Activated B cell treated with CpG ODN at 0.5 μM for 24 hours (primary cell): ENCODE results near the gene RHOJ. TPM values are rescaled to one million over a fixed set of nuclear protein-coding genes. Genes with fewer than 3 reads are reported as not detected.

ENCODE experiments used
- ATAC-seq: fragments of 200-7000 bp; cut with Tn5 transposase; one replicate; pipeline ENCODE4 v1.10.0; 2021; ENCODE audit warnings: low read depth, mild to moderate bottlenecking, moderate library complexity
- CTCF ChIA-PET: fragments of 350-600 bp; sonication (Branson Sonifier 250); formaldehyde crosslinking; loops from one replicate; lab custom pipeline; 2021; ENCODE audit warnings: antibody characterized with exemption; lab: Charles Lee
- POLR2A ChIA-PET: fragments of 350-600 bp; sonication (Branson Sonifier 250); formaldehyde crosslinking; loops from one replicate; lab custom pipeline; 2021; ENCODE audit warnings: antibody characterized with exemption; lab: Charles Lee
- DNase-seq: peaks from one replicate; pipeline ENCODE4 v3.0.0; 2022
- H3K27ac Mint-ChIP-seq: one replicate; pipeline ENCODE4 v1.8.0; 2020; ENCODE audit warnings: mixed read lengths
- H3K27me3 Mint-ChIP-seq: one replicate; pipeline ENCODE4 v1.8.0; 2021; ENCODE audit warnings: mixed read lengths
- H3K36me3 Mint-ChIP-seq: one replicate; pipeline ENCODE4 v1.8.0; 2021; ENCODE audit warnings: low read depth, mixed read lengths
- H3K4me1 Mint-ChIP-seq: one replicate; pipeline ENCODE4 v1.8.0; 2021; ENCODE audit warnings: mixed read lengths
- H3K4me3 Mint-ChIP-seq: one replicate; pipeline ENCODE4 v1.8.0; 2020; ENCODE audit warnings: mild to moderate bottlenecking, mixed read lengths
- H3K9me3 Mint-ChIP-seq: one replicate; pipeline ENCODE4 v1.8.0; 2020; ENCODE audit warnings: mixed read lengths
- CTCF ChIP-seq: fragments of 200-600 bp; IDR thresholded peaks from one replicate; pipeline ENCODE4 v1.8.0; 2022; ENCODE audit warnings: antibody characterized with exemption, mild to moderate bottlenecking
- intact Hi-C: fragments of 100-400 bp; cut with micrococcal nuclease; formaldehyde crosslinking; loops from one replicate; pipeline ENCODE4 v1.15.1; 2024
- total RNA-seq: library from RNA; stranded (reverse); gene quantifications from 2 replicates; pipeline ENCODE4 v1.2.3, GENCODE V29; 2022

RHOJ gene
- total RNA-seq, 1 donor from 2014 or later = not detected

DNA sequence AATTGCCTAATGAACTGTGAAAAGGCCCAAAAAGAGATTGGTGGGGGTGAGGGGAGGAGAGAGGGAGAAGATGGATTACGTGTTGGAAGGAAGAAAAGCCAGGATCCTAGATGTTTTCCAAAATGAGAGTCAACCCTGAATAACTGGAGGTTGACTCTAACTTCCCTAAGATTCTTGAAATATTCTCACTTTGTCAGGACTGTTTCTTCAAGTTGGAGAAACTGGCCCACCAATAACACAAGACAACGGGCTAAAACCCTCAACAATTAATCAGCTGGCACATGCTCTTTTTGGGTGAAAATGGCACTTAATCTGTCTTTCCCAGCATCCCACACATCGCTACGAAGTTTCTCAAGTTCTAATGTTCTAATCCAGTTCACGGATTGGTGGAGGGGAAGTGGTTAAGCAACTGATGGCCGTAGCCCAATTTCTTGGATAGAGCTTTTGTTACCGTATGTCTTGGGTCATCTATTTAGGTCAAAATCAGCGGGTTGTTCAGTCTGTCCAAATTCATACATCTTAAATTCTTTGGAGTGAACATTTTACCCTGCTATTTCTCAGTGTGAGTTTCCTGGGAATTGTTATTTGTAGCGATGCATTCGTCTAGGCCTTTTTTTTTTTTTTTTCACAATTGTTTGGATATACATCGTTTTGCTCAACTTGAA lies 65.5 kb downstream of the RHOJ start:
- Mint-ChIP-seq H3K27ac (no peak overlapping the region), H3K4me1 (no peaks in the 10 kb centered on the region), H3K27me3 (peaks cover 11% of the 10 kb centered on the region), H3K4me3 (no peak overlapping the region), H3K9me3 (peaks cover 4% of the 10 kb centered on the region), H3K36me3 (no peaks in the 10 kb centered on the region)
- TF ChIP-seq CTCF = no peak
- ATAC-seq (no peak), DNase-seq (no peak)
- POLR2A ChIA-PET = no interaction called here
- CTCF ChIA-PET = no interaction called here
- intact Hi-C loops = no loop called here

GRCh38 chr14:63273129-63273528 lies 68.9 kb downstream of the RHOJ start:
- CTCF ChIA-PET = no interaction called here
- POLR2A ChIA-PET = no interaction called here
- no peak overlapping the region for H3K27ac Mint-ChIP-seq

GRCh38 chr14:63273717-63274655 lies 69.7 kb downstream of the RHOJ start:
- CTCF ChIA-PET = no interaction called here
- intact Hi-C loops = no loop called here
- ATAC-seq = no peak

More at GRCh38 chr14:63273129-63273528, 68.9 kb downstream of the RHOJ start:
- no peak overlapping the region for H3K4me3 Mint-ChIP-seq
- TF ChIP-seq CTCF = no peak
- peaks cover 6% of the 10 kb centered on the region for H3K27me3 Mint-ChIP-seq
- no peaks in the 10 kb centered on the region for H3K9me3 Mint-ChIP-seq
- no peaks in the 10 kb centered on the region for H3K4me1 Mint-ChIP-seq
- H3K36me3 Mint-ChIP-seq = no peaks in the 10 kb centered on the region
- no peak for DNase-seq
- no peak for ATAC-seq
- intact Hi-C loops = no loop called here

GRCh38 chr14:63275611-63276010 lies 71.4 kb downstream of the RHOJ start:
- Mint-ChIP-seq H3K27me3 (no peaks in the 10 kb centered on the region), H3K4me3 (no peak overlapping the region), H3K4me1 (no peaks in the 10 kb centered on the region), H3K9me3 (no peaks in the 10 kb centered on the region), H3K27ac (no peak overlapping the region), H3K36me3 (no peaks in the 10 kb centered on the region)
- ChIA-PET CTCF (no interaction called here), POLR2A (no interaction called here)
- intact Hi-C loops = loop anchor here (1.0 kb wide), 1 partner anchor 1096 kb away; no protein-coding TSS in a partner anchor
- TF ChIP-seq CTCF = no peak
- DNase-seq (no peak), ATAC-seq (no peak)

More at GRCh38 chr14:63273717-63274655, 69.7 kb downstream of the RHOJ start:
- no peak for TF ChIP-seq CTCF
- Mint-ChIP-seq H3K9me3 (no peaks in the 10 kb centered on the region), H3K27ac (no peak overlapping the region), H3K4me3 (no peak overlapping the region), H3K27me3 (peaks cover 6% of the 10 kb centered on the region), H3K36me3 (no peaks in the 10 kb centered on the region), H3K4me1 (no peaks in the 10 kb centered on the region)
- POLR2A ChIA-PET = no interaction called here
- DNase-seq = no peak

DNA sequence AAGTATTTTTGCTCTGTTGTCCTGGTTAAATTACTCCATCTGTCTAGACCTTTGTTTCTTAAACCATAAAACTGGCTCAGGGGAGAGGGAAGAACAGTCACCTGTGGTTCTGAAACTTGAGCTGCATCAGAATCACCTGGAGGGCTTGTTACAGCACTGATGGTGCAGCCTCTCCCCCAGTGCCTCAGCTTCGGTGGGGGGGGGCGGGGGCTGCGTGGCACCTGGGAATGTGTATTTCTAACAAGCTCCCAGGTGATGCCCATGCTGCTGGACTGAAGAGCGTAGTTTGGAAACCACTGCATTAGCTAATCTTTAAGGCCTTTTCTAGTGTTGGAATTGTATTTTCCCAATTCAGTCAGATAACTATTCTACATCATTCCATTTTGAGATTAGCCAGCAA lies 71.8 kb downstream of the RHOJ start:
- H3K36me3 Mint-ChIP-seq = no peaks in the 10 kb centered on the region
- DNase-seq (no peak), ATAC-seq (no peak)
- no peaks in the 10 kb centered on the region for H3K27me3 Mint-ChIP-seq
- intact Hi-C loops = loop anchor here (1.0 kb wide), 1 partner anchor 1097 kb away; no protein-coding TSS in a partner anchor
- no peaks in the 10 kb centered on the region for H3K9me3 Mint-ChIP-seq
- no peaks in the 10 kb centered on the region for H3K4me1 Mint-ChIP-seq
- CTCF ChIA-PET = interaction anchor here (0.7 kb wide), 1 partner anchor 30 kb away, joined by 4 read pairs; no protein-coding TSS in a partner anchor
- H3K4me3 Mint-ChIP-seq = no peak overlapping the region
- POLR2A ChIA-PET = no interaction called here
- no peak for TF ChIP-seq CTCF
- no peak overlapping the region for H3K27ac Mint-ChIP-seq
